ENCODE data around the gene SLC39A11. TPM values are rescaled to one million over a fixed set of nuclear protein-coding genes. Genes with fewer than 3 reads are reported as not detected.

SLC39A11 gene
- total and polyA plus RNA-seq, 2 of the 13 experiments (the other 11 are each of a cell fraction or from before 2014, with no cell fraction given) = 17.2 to 31.5 TPM

GRCh38 chr17:72733619-72734282, 358.7 kb downstream of the SLC39A11 start (continued):
- TF ChIP-seq SMC3 (IDR thresholded peaks at IDR 0.05; ENCODE audit: low read length) = 0 out of 2 replicates have a peak, but pooled peaks have one; percentile 12
- TF ChIP-seq IRF9 (CRISPR knock-in tag; IDR thresholded peaks at IDR 0.05; ENCODE audit: borderline replicate concordance) = no peak
- no peak for TF ChIP-seq FLYWCH1 (CRISPR knock-in tag; IDR thresholded peaks at IDR 0.05)
- TF ChIP-seq NFE2L2 (IDR thresholded peaks at IDR 0.05; ENCODE audit: low read length) = no peak
- no peak for TF ChIP-seq ZBTB40 (IDR thresholded peaks at IDR 0.05)
- no peak for TF ChIP-seq ZBTB40 (CRISPR knock-in tag; IDR thresholded peaks at IDR 0.05)
- no peak for TF ChIP-seq MAFG (CRISPR knock-in tag; IDR thresholded peaks at IDR 0.05)
- no peak for TF ChIP-seq ZKSCAN1 (IDR thresholded peaks at IDR 0.05; ENCODE audit: low read length)
- TF ChIP-seq ZNF546 (CRISPR knock-in tag; conservative IDR thresholded peaks at IDR 0.05) = no peak
- TF ChIP-seq HMGXB3 (CRISPR knock-in tag; IDR thresholded peaks at IDR 0.05; ENCODE audit: borderline replicate concordance) = no peak
- TF ChIP-seq GATAD2A (CRISPR knock-in tag; IDR thresholded peaks at IDR 0.05) = 0 out of 2 replicates have a peak, but pooled peaks have one; percentile 18
- no peak for TF ChIP-seq ZNF850 (CRISPR knock-in tag; conservative IDR thresholded peaks at IDR 0.05)

All from HepG2 (cell line).